Fibroblast of lung (primary cell): ENCODE data around the gene UBQLN1. TPM values are rescaled to one million over a fixed set of nuclear protein-coding genes. Genes with fewer than 3 reads are reported as not detected.
A peak's percentile ranks its signal among the peaks of the same experiment; 100 is the strongest.

ENCODE experiments used
- DNase-seq, 2 donors: peaks; one replicate each; pipeline versions ENCODE4 v3.0.0 to v3.0.0-alpha.2; 2010; ENCODE audit warnings: low read depth in 2 of 2
- H2AFZ ChIP-seq: 2 replicates; pipeline ENCODE4 v1.5.1; 2012; ENCODE audit warnings: low read length, control low read depth, inconsistent platforms
- H3K27ac ChIP-seq: 2 replicates; pipeline ENCODE4 v1.5.1; 2011; ENCODE audit warnings: low read length, control low read depth; ENCODE audit not compliant: insufficient read depth
- H3K27me3 ChIP-seq: 2 replicates; pipeline ENCODE4 v1.5.1; 2011; ENCODE audit warnings: mild to moderate bottlenecking, low read length; ENCODE audit not compliant: control insufficient read depth, insufficient read depth
- H3K36me3 ChIP-seq: 2 replicates; pipeline ENCODE4 v1.5.1; 2011; ENCODE audit warnings: low read length; ENCODE audit not compliant: control insufficient read depth, insufficient read depth
- H3K4me1 ChIP-seq: 2 replicates; pipeline ENCODE4 v1.5.1; 2011; ENCODE audit warnings: low read length; ENCODE audit not compliant: control insufficient read depth, insufficient read depth; ENCODE audit errors: extremely low read depth
- H3K4me2 ChIP-seq: 2 replicates; pipeline ENCODE4 v1.5.1; 2011; ENCODE audit warnings: low read length, control low read depth; ENCODE audit not compliant: insufficient read depth; ENCODE audit errors: extremely low read depth
- H3K4me3 ChIP-seq, 4 experiments: fragments of 200-600 bp in 1 of 4; sonication (generic) in 1 of 4; replicated peaks in 1 of 4; 2 replicates each; pipeline ENCODE4 v1.5.1; 2011 to 2016; ENCODE audit warnings: low read length in 4 of 4, low read depth in 3 of 4, mild to moderate bottlenecking in 3 of 4, control low read depth in 2 of 4, inconsistent platforms in 1 of 4, mixed read lengths in 1 of 4; ENCODE audit not compliant: insufficient read depth in 1 of 4; ENCODE audit errors: control extremely low read depth in 1 of 4
- H3K79me2 ChIP-seq: 2 replicates; pipeline ENCODE4 v1.5.1; 2012; ENCODE audit warnings: mild to moderate bottlenecking, low read length, inconsistent platforms; ENCODE audit not compliant: control insufficient read depth, insufficient read depth
- H3K9ac ChIP-seq: 2 replicates; pipeline ENCODE4 v1.5.1; 2011; ENCODE audit warnings: mild to moderate bottlenecking, low read length, control low read depth; ENCODE audit not compliant: insufficient read depth
- H3K9me3 ChIP-seq: 2 replicates; pipeline ENCODE4 v1.5.1; 2012; ENCODE audit warnings: low read depth, low read length; ENCODE audit not compliant: control insufficient read depth, insufficient read depth
- H4K20me1 ChIP-seq: 2 replicates; pipeline ENCODE4 v1.5.1; 2011; ENCODE audit warnings: low read length; ENCODE audit not compliant: control insufficient read depth, insufficient read depth; ENCODE audit errors: extremely low read depth
- CTCF ChIP-seq, 2 donors: IDR thresholded peaks in 1 of 2; conservative IDR thresholded peaks in 1 of 2; 1 replicate in 1 of 2; 2 replicates in 1 of 2; pipeline ENCODE4 v1.5.1; 2011 to 2012; ENCODE audit warnings: low read length in 2 of 2, control low read depth in 1 of 2, inconsistent platforms in 1 of 2, low read depth in 1 of 2, mild to moderate bottlenecking in 1 of 2
- EZH2 ChIP-seq: IDR thresholded peaks from 2 replicates; pipeline ENCODE4 v1.5.1; 2012; ENCODE audit warnings: low read length, control low read depth, mild to moderate bottlenecking; ENCODE audit errors: missing control alignments
- polyA minus RNA-seq: library from RNA; depleted of rRNA, polyadenylated mRNA; stranded (reverse); fragments of >200 nt; gene quantifications from 2 replicates; pipeline ENCODE4 v1.2.3, GENCODE V29; 2011; ENCODE audit warnings: low replicate concordance
- polyA plus RNA-seq, 2 donors: library from polyadenylated mRNA; depleted of rRNA in 1 of 2; stranded (reverse) in 1 of 2; unstranded in 1 of 2; fragments of >200 nt; gene quantifications; 2 replicates each; pipeline ENCODE4 v1.2.1, GENCODE V29; 2011 to 2012; ENCODE audit warnings: missing spikeins in 1 of 2
- total RNA-seq: library from RNA; depleted of rRNA; stranded (reverse); fragments of >200 nt; gene quantifications from 2 replicates; pipeline ENCODE4 v1.2.1, GENCODE V29; 2014

UBQLN1 gene
- total RNA-seq: 81.7 and 141 TPM in 2 replicates
- 121 and 130 TPM in 2 replicates for polyA plus RNA-seq
- 77.6 and 80.2 TPM in 2 replicates for polyA plus RNA-seq (2012)
- polyA minus RNA-seq: 251 and 319 TPM in 2 replicates

GRCh38 chr9:83707768-83708514 lies at the start of gene UBQLN1:
TSS of gene UBQLN1 (minus strand) at chr9:83707958. CDS start at chr9:83707679, 279 bp downstream.
- Histone ChIP-seq H3K4me3 (peak within 1 kb of the TSS; percentile 81 to 95 (median 86)), H3K27me3 (no peaks in the 10 kb centered on the region), H3K9ac (peak within 1 kb of the TSS; percentile 98), H3K79me2 (peaks cover 47% of the 10 kb centered on the region), H3K4me2 (peak within 1 kb of the TSS; percentile 97), H2AFZ (peak within 1 kb of the TSS; percentile 98), H3K9me3 (no peaks in the 10 kb centered on the region), H3K36me3 (no peaks in the 10 kb centered on the region), H3K27ac (peak within 1 kb of the TSS; percentile 100), H3K4me1 (peaks cover 5% of the 10 kb centered on the region), H4K20me1 (peaks cover 4% of the 10 kb centered on the region)
- no peak for TF ChIP-seq EZH2
- TF ChIP-seq CTCF (conservative IDR thresholded peaks at IDR 0.05 in 1 of 2, IDR thresholded peaks at IDR 0.05 in 1 of 2; ENCODE audit: low read depth in 1 of 2, low read length in 2 of 2): no peak
- DNase-seq: peak; percentile 93 to 96

GRCh38 chr9:83754383-83754977 lies 46.7 kb upstream of the UBQLN1 start:
- DNase-seq: no peak
- no peaks in the 10 kb centered on the region for H3K4me1 ChIP-seq
- no peak for TF ChIP-seq CTCF (conservative IDR thresholded peaks at IDR 0.05 in 1 of 2, IDR thresholded peaks at IDR 0.05 in 1 of 2; ENCODE audit: low read depth in 1 of 2, low read length in 2 of 2)
- no peak for TF ChIP-seq EZH2
- no peak overlapping the region for H3K9ac ChIP-seq
- no peak overlapping the region for H3K4me2 ChIP-seq
- H3K79me2 ChIP-seq: no peaks in the 10 kb centered on the region
- no peaks in the 10 kb centered on the region for H4K20me1 ChIP-seq
- H3K27me3 ChIP-seq: no peaks in the 10 kb centered on the region
- H2AFZ ChIP-seq: no peak overlapping the region
- no peak overlapping the region for H3K27ac ChIP-seq
- H3K36me3 ChIP-seq: no peaks in the 10 kb centered on the region
- H3K9me3 ChIP-seq: no peaks in the 10 kb centered on the region
- H3K4me3 ChIP-seq: no peak overlapping the region

DNA sequence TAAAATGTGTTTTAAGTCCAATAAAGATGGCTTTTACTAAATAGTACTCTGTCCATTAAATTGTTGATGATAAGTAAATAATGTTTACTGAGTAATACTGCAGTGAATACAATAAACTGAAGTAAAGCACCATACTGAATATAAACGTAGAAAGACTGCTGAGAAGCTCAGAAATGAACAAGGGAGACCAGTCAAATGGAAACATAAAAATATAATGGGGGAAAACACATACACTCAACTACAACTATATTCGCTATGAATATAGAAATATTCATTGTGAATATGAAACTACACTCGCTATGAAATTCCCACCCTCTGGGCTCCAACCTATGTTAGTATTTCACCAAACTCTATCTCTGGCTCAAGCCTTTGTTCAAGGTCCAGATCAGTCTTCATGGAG lies 41.9 kb upstream of the UBQLN1 start:
- H4K20me1 ChIP-seq: no peaks in the 10 kb centered on the region
- H3K4me3 ChIP-seq: no peak overlapping the region
- no peaks in the 10 kb centered on the region for H3K4me1 ChIP-seq
- H3K79me2 ChIP-seq: no peaks in the 10 kb centered on the region
- no peak for DNase-seq
- no peak overlapping the region for H3K9ac ChIP-seq
- no peaks in the 10 kb centered on the region for H3K27me3 ChIP-seq
- H3K4me2 ChIP-seq: no peak overlapping the region
- no peak overlapping the region for H2AFZ ChIP-seq
- no peaks in the 10 kb centered on the region for H3K36me3 ChIP-seq
- TF ChIP-seq CTCF (conservative IDR thresholded peaks at IDR 0.05 in 1 of 2, IDR thresholded peaks at IDR 0.05 in 1 of 2; ENCODE audit: low read depth in 1 of 2, low read length in 2 of 2) (no peak), EZH2 (no peak)
- H3K9me3 ChIP-seq: no peaks in the 10 kb centered on the region
- H3K27ac ChIP-seq: no peak overlapping the region
